NCI-H446 (cell line): ENCODE data around the gene CNNM2.
"Not testable (repeated sequence)": the region's sequence is repeated elsewhere in the genome, so short reads cannot be mapped to it uniquely, and the experiment has no call there.

Source experiments
- DNase-seq, 2 experiments: peaks; one replicate each; lab custom pipeline; 2025; lab: John Stamatoyannopoulos, UW

Gene CNNM2

GRCh38 chr10:102967123-102967522, 49.0 kb downstream of the CNNM2 start:
- no peak for DNase-seq

GRCh38 chr10:102970562-102971340, 52.7 kb downstream of the CNNM2 start:
- DNase-seq, result no peak

GRCh38 chr10:102975483-102976379, 57.6 kb downstream of the CNNM2 start:
- no peak for DNase-seq

- not testable (repeated sequence) for DNase-seq
Observed at GRCh38 chr10:102976380-102976726, 58.3 kb downstream of the CNNM2 start.

GRCh38 chr10:102982296-102982695, 64.2 kb downstream of the CNNM2 start:
- no peak for DNase-seq

- no peak for DNase-seq
Observed at GRCh38 chr10:102984086-102984485, 66.0 kb downstream of the CNNM2 start.

GRCh38 chr10:102985811-102986210, 67.7 kb downstream of the CNNM2 start:
- DNase-seq, result no peak

GRCh38 chr10:102988404-102989314, 70.6 kb downstream of the CNNM2 start:
- no peak for DNase-seq

GRCh38 chr10:102994531-102995295, 76.6 kb downstream of the CNNM2 start:
- DNase-seq, result no peak

GRCh38 chr10:102996876-102997275, 78.8 kb downstream of the CNNM2 start:
- no peak for DNase-seq

GRCh38 chr10:102997998-102998397, 79.9 kb downstream of the CNNM2 start:
- no peak for DNase-seq

- DNase-seq, result no peak
Observed at GRCh38 chr10:102998399-102998907, 80.4 kb downstream of the CNNM2 start.

- not testable (repeated sequence) for DNase-seq
Observed at GRCh38 chr10:103000050-103000449, 82.0 kb downstream of the CNNM2 start.

- no peak for DNase-seq
Observed at GRCh38 chr10:103007017-103007416, 88.9 kb downstream of the CNNM2 start.

GRCh38 chr10:103013416-103013815, 95.3 kb downstream of the CNNM2 start:
- no peak for DNase-seq

GRCh38 chr10:103019425-103019824, 101.3 kb downstream of the CNNM2 start:
- no peak for DNase-seq

- no peak for DNase-seq
Observed at GRCh38 chr10:103021150-103021899, 103.2 kb downstream of the CNNM2 start.

GRCh38 chr10:103021900-103022293, 103.8 kb downstream of the CNNM2 start:
- no peak for DNase-seq

- DNase-seq, result no peak
Observed at GRCh38 chr10:103025696-103026095, 107.6 kb downstream of the CNNM2 start.

GRCh38 chr10:103038570-103038969, 120.5 kb downstream of the CNNM2 start:
- DNase-seq, result no peak
